GM19023 (cell line): Measurements from ENCODE around the gene DTNB.
A peak's percentile ranks its signal among the peaks of the same experiment; 100 is the strongest.

Experiments
- ATAC-seq: cut with Tn5 transposase; IDR thresholded peaks from one replicate; pipeline ENCODE4 v1.9.1; 2021; ENCODE audit warnings: mild to moderate bottlenecking, moderate library complexity; ENCODE audit not compliant: unreplicated experiment

DTNB gene

DNA sequence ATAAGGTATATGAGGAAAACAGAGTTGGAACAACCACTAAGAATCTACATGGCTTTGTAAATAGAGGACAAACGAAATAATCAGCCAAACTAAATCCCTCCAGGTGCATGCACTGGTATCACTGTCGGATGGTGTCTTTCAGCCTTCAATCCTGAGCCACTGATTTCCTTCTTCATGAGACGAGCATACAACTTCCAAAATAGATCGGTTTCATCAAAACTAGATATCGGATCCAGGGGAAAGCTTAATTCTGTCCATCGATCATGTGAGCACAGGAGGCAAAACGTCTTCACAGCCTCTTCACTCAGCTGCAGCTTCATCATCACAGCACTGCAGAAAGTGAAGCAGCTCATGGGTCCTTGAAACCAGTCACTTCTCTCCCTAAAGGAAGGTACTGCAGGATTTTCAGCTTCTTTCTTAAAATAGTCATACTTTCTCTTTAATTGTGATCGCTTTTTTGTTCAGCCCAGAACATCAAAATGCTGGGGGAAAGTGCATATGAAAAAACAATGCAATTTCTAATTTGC is 80.5 kb downstream of the DTNB start:
- no peak for ATAC-seq

GRCh38 chr2:25590921-25591505 is 82.4 kb downstream of the DTNB start:
- ATAC-seq: no peak

DNA sequence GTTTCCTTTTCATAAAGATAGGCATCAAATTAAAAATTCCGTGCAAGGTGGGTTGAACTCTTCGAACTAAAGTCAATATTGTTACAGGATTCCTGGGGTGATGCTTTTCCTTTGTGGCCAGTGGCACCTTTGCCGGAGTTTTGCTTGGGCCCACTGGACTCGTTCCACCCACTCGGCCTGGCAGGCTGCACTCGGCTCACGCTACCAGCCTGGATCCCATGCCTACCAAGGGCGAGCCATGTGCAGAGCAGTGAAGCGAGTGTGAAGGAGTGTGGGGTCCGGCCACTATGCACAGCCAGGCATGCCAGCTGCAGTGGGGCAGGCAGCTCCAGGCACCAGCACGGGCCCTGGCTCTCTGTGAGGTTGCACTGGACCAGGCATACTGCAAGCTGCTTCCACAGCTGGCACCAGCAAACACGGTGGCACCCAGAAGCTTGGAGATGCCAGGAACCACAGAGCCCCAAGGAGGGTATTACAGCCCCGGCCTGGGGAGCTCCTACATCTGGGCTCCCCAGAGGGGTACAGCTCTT is 83.6 kb downstream of the DTNB start:
- ATAC-seq: no peak

DNA sequence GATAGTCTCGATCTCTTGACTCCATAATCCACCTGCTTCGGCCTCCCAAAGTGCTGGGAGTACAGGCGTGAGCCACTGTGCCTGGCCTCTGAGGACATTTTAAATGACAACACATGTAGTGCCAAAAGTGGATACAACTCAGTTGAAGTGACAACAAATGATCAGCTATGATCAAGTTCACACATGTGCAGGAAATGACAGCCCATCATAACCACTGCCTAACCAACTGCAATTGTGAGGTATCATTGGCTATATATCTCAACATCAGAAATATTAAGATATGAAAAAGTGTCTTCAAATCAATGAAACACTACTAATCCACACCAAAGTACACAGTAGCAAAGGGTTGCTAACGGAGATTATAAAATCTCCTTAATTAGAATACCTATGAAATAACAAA is 84.8 kb downstream of the DTNB start:
- no peak for ATAC-seq

DNA sequence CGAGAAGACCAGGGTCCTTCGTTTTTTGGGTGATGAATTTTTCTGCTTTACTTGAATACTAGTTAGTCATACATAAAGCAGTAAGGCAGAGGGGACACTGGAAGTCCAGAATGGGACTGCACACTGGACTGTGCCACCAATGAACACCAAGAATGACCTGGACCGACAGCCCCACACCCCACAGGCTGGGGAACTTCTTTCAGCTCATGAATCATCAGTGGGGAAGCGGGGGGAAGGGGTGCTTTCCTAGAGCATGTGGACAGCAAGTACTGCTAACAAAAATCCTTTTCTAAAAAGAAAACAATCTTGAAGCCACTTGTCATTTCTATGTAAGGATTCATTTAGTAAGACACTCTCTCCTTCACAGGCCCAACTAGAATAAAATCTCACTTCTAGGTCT is 86.0 kb downstream of the DTNB start:
- ATAC-seq: no peak

DNA sequence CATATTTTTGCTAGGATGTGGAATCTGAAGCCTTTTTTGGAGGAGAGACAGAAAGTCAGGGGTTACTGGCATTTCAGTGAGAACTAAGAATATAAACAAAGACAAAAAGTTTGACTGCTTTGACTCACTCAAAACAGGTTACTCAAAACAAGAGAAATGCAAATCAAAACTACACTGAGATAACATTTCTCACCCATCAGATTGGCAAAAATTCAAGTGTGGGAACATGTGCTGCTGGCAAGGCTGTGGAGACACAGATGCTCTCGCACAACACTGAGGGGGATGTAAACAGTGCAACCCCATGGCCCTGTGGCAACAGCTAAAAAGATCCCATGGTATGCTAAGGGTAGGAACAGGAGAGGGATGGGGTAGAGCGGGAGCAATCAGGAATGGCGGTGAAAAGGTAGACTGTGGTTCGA is 86.6 kb downstream of the DTNB start:
- peak; percentile 75 for ATAC-seq

DNA sequence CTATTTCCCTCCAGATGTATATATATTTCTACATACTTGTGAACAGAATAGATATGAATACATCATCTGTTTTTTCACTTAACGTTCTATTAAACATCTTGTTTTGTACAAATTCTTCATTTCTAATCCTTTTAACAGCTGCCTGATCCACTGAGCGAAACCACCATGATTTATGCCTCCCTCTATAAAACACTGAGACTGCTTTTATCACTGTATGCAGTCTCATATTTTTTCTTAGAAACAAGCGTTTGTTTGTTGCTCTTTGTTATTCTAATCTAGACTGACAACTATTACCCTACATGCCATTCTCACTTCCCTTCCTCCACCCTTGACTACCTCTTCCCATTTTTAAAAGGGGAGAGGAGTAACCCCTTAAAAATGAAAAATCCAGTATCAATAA is 88.2 kb downstream of the DTNB start:
- no peak for ATAC-seq

GRCh38 chr2:25582077-25582830 is 91.1 kb downstream of the DTNB start:
- no peak for ATAC-seq

DNA sequence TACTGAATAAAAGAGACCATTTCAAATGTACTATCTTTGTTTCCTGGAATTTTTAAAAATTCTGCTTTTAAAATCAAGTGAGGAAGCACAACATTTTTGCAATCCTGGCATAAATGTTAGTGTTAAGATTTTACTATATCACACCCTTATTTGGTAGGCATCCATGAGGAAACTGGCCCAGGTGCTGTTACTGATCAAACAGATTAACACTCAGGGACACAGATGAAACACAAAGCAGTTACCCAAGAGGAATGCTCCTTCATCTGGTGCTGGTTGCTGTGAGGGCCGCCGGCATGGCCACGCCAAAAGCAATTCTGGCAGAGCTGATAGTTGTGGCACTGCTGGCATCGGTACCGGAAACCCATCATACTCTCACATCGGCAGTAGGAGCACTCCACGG is 96.8 kb downstream of the DTNB start:
- no peak for ATAC-seq

- no peak for ATAC-seq
Observed at GRCh38 chr2:25572638-25573037, 100.7 kb downstream of the DTNB start.

GRCh38 chr2:25570161-25570845 is 103.1 kb downstream of the DTNB start:
- ATAC-seq: no peak

GRCh38 chr2:25567406-25567805 is 106.0 kb downstream of the DTNB start:
- no peak for ATAC-seq

DNA sequence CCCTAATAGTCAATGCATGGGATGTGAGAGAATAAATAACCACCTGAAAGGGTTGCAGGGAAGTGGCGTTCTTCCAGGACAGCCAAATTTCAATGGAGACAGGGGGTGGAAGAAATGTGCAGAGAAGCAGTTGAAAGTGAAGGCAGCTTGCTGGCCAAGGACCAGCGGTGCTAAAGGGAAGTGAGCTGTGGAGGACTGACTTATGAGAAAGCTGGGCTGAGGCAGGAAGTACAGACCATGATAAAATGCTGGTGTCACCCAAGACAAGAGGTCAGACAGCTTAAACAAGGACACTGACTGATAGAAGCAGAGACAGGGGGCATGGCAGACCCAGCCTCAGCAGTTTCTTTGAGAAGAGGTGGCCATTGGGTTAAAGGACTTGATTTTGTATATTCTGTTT is 106.7 kb downstream of the DTNB start:
- ATAC-seq: peak; percentile 66

- no peak for ATAC-seq
Observed at GRCh38 chr2:25566094-25566493, 107.3 kb downstream of the DTNB start.

DNA sequence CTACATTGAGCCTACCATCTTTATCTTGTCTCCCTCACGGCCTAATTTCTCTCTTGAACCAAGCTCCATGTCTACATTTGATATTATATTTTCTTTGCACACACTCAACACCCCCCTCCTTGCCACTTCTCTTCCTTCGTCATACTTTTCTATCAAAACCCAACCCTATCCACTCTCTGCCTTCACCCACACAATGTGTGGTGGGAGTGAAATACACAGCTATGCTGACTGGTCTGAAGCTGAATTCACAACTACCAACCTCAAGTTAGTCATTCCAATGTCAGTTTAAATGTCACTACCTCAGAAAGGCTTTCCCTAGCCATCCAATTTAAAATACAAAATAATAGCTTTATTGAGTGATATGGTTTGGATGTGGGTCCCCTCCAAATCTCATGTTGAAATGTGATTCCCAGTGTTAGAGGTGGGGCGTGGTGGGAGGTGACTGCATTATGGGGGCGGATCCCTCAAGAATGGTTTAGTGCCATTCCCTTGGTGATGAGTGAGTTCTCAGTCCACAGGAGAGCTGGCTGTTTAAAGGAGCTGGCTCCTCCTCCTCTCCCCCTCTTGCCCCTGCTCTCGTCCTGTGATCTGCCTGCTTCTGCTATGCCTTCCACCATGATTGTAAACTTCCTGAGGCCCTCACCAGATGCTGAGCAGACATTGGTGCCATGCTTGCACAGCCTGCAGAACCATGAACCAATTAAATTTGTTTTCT is 112.1 kb downstream of the DTNB start:
- ATAC-seq: no peak

DNA sequence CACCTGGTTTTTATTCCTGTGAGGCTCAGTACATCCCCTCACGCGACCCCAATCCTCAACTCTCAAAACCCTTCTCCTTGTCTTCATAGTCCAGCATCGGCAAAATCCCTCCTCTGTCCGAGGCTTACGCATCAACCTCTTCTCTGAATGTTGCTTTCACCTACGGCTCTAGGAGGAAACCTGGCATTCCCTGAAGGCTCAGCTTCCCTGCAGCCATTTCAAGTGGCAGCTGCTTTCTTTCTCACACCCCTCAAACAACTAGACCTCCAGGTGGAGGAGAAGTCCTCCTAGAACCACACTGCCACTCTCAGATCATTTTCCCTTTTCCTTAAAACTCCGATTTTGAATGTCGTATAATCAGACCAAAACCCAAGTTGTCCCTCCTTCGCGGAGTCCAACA is 114.2 kb downstream of the DTNB start:
- no peak for ATAC-seq

DNA sequence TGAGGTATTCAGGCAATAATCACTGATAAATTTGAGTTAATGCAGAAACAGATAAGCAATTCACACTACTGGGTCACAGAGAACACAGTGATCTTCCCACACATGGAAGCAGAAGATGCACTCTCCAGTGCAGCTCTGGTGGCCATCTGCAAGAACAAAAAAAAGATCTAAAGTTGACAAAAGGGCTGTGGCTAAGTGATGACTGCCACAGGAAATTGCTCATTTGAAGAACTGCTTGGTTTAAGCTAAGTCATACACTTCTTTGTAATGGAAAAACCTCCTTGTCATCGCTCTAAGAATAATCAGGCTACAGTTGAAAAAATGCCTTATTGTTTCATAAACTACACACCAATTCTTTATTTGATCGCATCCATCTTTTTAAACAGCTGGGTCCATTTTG is 115.1 kb downstream of the DTNB start:
- no peak for ATAC-seq

- no peak for ATAC-seq
Observed at GRCh38 chr2:25557179-25558036, 116.0 kb downstream of the DTNB start.

DNA sequence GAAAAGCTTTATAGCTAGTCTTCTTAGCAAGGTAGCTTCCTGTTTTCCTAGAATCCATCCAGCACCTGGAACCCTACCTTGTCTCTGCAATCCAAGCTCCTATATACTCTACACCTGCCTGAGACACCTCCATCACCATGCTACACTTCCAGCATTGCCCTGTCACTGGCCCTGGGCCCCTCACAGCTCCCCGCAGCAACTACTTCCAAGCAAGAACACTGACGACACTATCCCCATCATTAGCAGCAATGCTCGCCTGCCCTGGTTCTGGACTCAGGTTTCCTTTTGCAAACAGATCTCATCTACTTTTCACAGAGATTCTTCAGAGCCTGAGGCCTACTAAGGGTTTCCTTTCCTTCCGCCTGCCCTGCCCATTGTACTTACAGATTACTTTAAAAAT is 121.1 kb downstream of the DTNB start:
- no peak for ATAC-seq

- ATAC-seq: no peak
Observed at GRCh38 chr2:25551316-25551715, 122.1 kb downstream of the DTNB start.
